Esophagus squamous epithelium (tissue), 4 donors: ENCODE results near the gene PLA2G3.

Experiments used
- POLR2A ChIP-seq, 4 donors: fragments of 450-650 bp; IDR thresholded peaks; one replicate each; pipeline ENCODE4 v1.6.1; 2017; ENCODE audit warnings: antibody characterized with exemption in 4 of 4, mild to moderate bottlenecking in 4 of 4, moderate library complexity in 3 of 4
- TF ChIP-seq, protein P1 (sequence below), 6 experiments: fragments of 450-650 bp in 4 of 6; fragments of 200-600 bp in 2 of 6; sonication (generic) in 2 of 6; IDR thresholded peaks; one replicate each; pipeline ENCODE4 v1.5.1; 2016 to 2019; ENCODE audit warnings: antibody characterized with exemption in 6 of 6, mild to moderate bottlenecking in 4 of 6, moderate library complexity in 4 of 6

DNA sequence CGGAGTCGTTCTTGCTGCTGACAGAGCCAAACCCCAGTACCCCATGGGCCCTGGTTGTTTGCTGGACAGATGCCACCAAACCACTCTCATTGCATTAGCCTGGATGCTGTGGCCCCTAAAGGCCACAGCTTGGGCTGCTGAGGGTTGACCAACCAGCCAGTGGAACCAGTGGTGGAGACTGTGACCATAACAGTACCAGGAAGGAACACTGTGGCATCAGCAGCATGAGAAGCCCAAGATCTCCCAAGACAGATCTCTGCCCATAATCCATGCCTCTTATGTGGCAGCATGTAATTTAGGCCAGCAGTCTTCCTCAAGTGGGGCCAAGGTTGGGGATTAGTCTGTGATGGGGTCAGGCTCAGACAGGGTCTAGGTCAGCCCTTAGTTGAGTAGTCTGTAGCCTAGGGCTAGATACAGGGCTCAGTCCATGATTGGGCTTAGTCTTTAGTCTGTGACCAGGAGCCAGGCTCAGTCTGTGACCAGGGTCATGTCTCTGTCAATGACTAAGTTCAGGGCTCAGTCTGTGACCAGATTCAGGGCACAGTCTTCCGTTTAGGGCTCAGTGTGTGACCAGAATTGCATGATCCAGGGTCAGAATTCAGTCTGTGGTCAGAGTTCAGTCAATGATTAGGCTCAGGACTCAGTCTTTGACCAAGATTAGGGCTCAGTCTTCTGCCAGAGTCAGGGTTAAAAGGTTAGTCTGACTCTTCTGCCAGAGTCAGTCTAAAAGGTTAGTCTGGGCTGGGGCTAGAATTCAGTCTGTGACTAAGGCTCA is 22.1 kb downstream of the PLA2G3 start:
- TF ChIP-seq, protein P1, sequence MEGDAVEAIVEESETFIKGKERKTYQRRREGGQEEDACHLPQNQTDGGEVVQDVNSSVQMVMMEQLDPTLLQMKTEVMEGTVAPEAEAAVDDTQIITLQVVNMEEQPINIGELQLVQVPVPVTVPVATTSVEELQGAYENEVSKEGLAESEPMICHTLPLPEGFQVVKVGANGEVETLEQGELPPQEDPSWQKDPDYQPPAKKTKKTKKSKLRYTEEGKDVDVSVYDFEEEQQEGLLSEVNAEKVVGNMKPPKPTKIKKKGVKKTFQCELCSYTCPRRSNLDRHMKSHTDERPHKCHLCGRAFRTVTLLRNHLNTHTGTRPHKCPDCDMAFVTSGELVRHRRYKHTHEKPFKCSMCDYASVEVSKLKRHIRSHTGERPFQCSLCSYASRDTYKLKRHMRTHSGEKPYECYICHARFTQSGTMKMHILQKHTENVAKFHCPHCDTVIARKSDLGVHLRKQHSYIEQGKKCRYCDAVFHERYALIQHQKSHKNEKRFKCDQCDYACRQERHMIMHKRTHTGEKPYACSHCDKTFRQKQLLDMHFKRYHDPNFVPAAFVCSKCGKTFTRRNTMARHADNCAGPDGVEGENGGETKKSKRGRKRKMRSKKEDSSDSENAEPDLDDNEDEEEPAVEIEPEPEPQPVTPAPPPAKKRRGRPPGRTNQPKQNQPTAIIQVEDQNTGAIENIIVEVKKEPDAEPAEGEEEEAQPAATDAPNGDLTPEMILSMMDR (IDR thresholded peaks at IDR 0.05), result no peak
- no peak for TF ChIP-seq POLR2A (IDR thresholded peaks at IDR 0.05)
